ENCODE data around the gene TSPOAP1. TPM values are rescaled to one million over a fixed set of nuclear protein-coding genes. Genes with fewer than 3 reads are reported as not detected.

Gene TSPOAP1
- total RNA-seq, 1 experiment from 2014 or later, result 4.3 TPM

GRCh38 chr17:58252141-58252540 is 76.5 kb downstream of the TSPOAP1 start:
- DNase-seq (no peak), ATAC-seq (no peak)
- Histone ChIP-seq H4K20me1 (ENCODE audit: low read length) (no peaks in the 10 kb centered on the region), H3K9ac (ENCODE audit: low read length) (no peak overlapping the region), H3K27me3 (ENCODE audit: low read length) (peaks cover 36% of the 10 kb centered on the region), H2AFZ (ENCODE audit: low read length) (no peak overlapping the region), H3K79me2 (ENCODE audit: low read length) (no peaks in the 10 kb centered on the region), H3K4me1 (ENCODE audit: insufficient read depth, low read length) (peaks cover 5% of the 10 kb centered on the region; the same call in 1 of the 2 replicates), H3K27ac (ENCODE audit: low read length) (no peak overlapping the region), H3K9me2 (replicated peaks; ENCODE audit: low read length) (no peaks in the 10 kb centered on the region), H3K4me3 (ENCODE audit: low read length) (no peak overlapping the region), H3F3A (ENCODE audit: low read length, unreplicated experiment) (no peaks in the 10 kb centered on the region), H3K36me3 (ENCODE audit: low read depth, low read length) (no peaks in the 10 kb centered on the region), H3K9me3 (ENCODE audit: low read length) (no peaks in the 10 kb centered on the region), H3K4me2 (ENCODE audit: low read length) (no peak overlapping the region)
- TF ChIP-seq EZH2 (IDR thresholded peaks at IDR 0.05; ENCODE audit: low read length, unreplicated experiment) (no peak), EZH2phosphoT487 (IDR thresholded peaks at IDR 0.05; ENCODE audit: borderline replicate concordance, low read length) (no peak), CTCF (conservative IDR thresholded peaks at IDR 0.05; ENCODE audit: low read depth, low read length) (no peak)
- no TSS peak for BruUV-seq (replicated peaks)
- ChIA-PET CTCF (no interaction called here), POLR2A (ENCODE audit: unreplicated experiment) (no interaction called here)
- intact Hi-C loops (cut with micrococcal nuclease), result no loop called here

Small RNAs within 50 kb of the gene (microRNA-seq; reads per million reads assigned to microRNA genes)
- gene MIR4736 (ENCODE audit: unreplicated experiment), result not detected

Other genes starting within 250 kb of the TSPOAP1 start
- 38.0 and 50.3 TPM in 2 replicates for gene DYNLL2, start 245.4 kb downstream of the TSPOAP1 start, total RNA-seq (2014; rRNA removed)
- not detected in 2 replicates for gene OR4D1, start 180.4 kb downstream of the TSPOAP1 start, total RNA-seq (2014; rRNA removed)
- gene OR4D2, start 161.8 kb downstream of the TSPOAP1 start, total RNA-seq (2014; rRNA removed), result not detected in 2 replicates
- not detected in 2 replicates for gene EPX, start 136.1 kb downstream of the TSPOAP1 start, total RNA-seq (2014; rRNA removed)
- 23.9 and 33.1 TPM in 2 replicates for gene MKS1, start 109.5 kb downstream of the TSPOAP1 start, total RNA-seq (2014; rRNA removed)
- gene LPO, start 90.2 kb downstream of the TSPOAP1 start, total RNA-seq (2014; rRNA removed), result not detected in 2 replicates
- not detected in 2 replicates for gene MPO, start 47.9 kb downstream of the TSPOAP1 start, total RNA-seq (2014; rRNA removed)
- 100.0 and 116 TPM in 2 replicates for gene SUPT4H1, start 23.4 kb upstream of the TSPOAP1 start, total RNA-seq (2014; rRNA removed)
- 3.8 and 8.5 TPM in 2 replicates for gene RNF43, start 88.7 kb upstream of the TSPOAP1 start, total RNA-seq (2014; rRNA removed)
- not detected in 2 replicates for gene HSF5, start 159.6 kb upstream of the TSPOAP1 start, total RNA-seq (2014; rRNA removed)
- gene MTMR4, start 185.8 kb upstream of the TSPOAP1 start, total RNA-seq (2014; rRNA removed), result 48.7 and 57.2 TPM in 2 replicates

Data from PC-3 (cell line).